Measurements from ENCODE around the gene OSBPL7.
A peak's percentile ranks its signal among the peaks of the same experiment; 100 is the strongest.
"Not testable (repeated sequence)": the region's sequence is repeated elsewhere in the genome, so short reads cannot be mapped to it uniquely, and the experiment has no call there.

The OSBPL7 gene

GRCh38 chr17:47801176-47801765 lies 20.3 kb downstream of the OSBPL7 start:
- Histone ChIP-seq H3K9me3 (ENCODE audit: control insufficient read depth, insufficient read depth, low read length) (no peaks in the 10 kb centered on the region), H3K36me3 (ENCODE audit: insufficient read depth, low read length) (no peaks in the 10 kb centered on the region), H3K4me1 (ENCODE audit: insufficient read depth, low read length) (no peaks in the 10 kb centered on the region), H3K9ac (ENCODE audit: low read depth, low read length) (no peak overlapping the region)

- H3K9ac ChIP-seq (ENCODE audit: low read depth, low read length), result no peak overlapping the region
- H3K36me3 ChIP-seq (ENCODE audit: insufficient read depth, low read length), result no peaks in the 10 kb centered on the region
- no peaks in the 10 kb centered on the region for H3K4me1 ChIP-seq (ENCODE audit: insufficient read depth, low read length)
- H3K9me3 ChIP-seq (ENCODE audit: control insufficient read depth, insufficient read depth, low read length), result no peaks in the 10 kb centered on the region
Observed at GRCh38 chr17:47800686-47801085, 20.9 kb downstream of the OSBPL7 start.

GRCh38 chr17:47797797-47798196 lies 23.8 kb downstream of the OSBPL7 start:
- Histone ChIP-seq H3K9ac (ENCODE audit: low read depth, low read length) (no peak overlapping the region), H3K4me1 (ENCODE audit: insufficient read depth, low read length) (no peaks in the 10 kb centered on the region)

GRCh38 chr17:47792979-47793378 lies 28.6 kb downstream of the OSBPL7 start:
- Histone ChIP-seq H3K9ac (ENCODE audit: low read depth, low read length) (no peak overlapping the region), H3K36me3 (ENCODE audit: insufficient read depth, low read length) (no peaks in the 10 kb centered on the region), H3K4me1 (ENCODE audit: insufficient read depth, low read length) (no peaks in the 10 kb centered on the region), H3K9me3 (ENCODE audit: control insufficient read depth, insufficient read depth, low read length) (no peaks in the 10 kb centered on the region)

More at GRCh38 chr17:47797797-47798196, 23.8 kb downstream of the OSBPL7 start:
- H3K9me3 ChIP-seq (ENCODE audit: control insufficient read depth, insufficient read depth, low read length), result no peaks in the 10 kb centered on the region
- H3K36me3 ChIP-seq (ENCODE audit: insufficient read depth, low read length), result no peaks in the 10 kb centered on the region

GRCh38 chr17:47792457-47792856 lies 29.1 kb downstream of the OSBPL7 start:
- H3K9me3 ChIP-seq (ENCODE audit: control insufficient read depth, insufficient read depth, low read length), result no peaks in the 10 kb centered on the region
- no peaks in the 10 kb centered on the region for H3K4me1 ChIP-seq (ENCODE audit: insufficient read depth, low read length)
- H3K9ac ChIP-seq (ENCODE audit: low read depth, low read length), result no peak overlapping the region
- no peaks in the 10 kb centered on the region for H3K36me3 ChIP-seq (ENCODE audit: insufficient read depth, low read length)

GRCh38 chr17:47791025-47791424 lies 30.6 kb downstream of the OSBPL7 start:
- no peaks in the 10 kb centered on the region for H3K9me3 ChIP-seq (ENCODE audit: control insufficient read depth, insufficient read depth, low read length)
- no peak overlapping the region for H3K9ac ChIP-seq (ENCODE audit: low read depth, low read length)
- no peaks in the 10 kb centered on the region for H3K4me1 ChIP-seq (ENCODE audit: insufficient read depth, low read length)
- H3K36me3 ChIP-seq (ENCODE audit: insufficient read depth, low read length), result no peaks in the 10 kb centered on the region

GRCh38 chr17:47789611-47790561 lies 31.7 kb downstream of the OSBPL7 start:
- no peaks in the 10 kb centered on the region for H3K4me1 ChIP-seq (ENCODE audit: insufficient read depth, low read length)
- H3K36me3 ChIP-seq (ENCODE audit: insufficient read depth, low read length), result no peaks in the 10 kb centered on the region
- H3K9me3 ChIP-seq (ENCODE audit: control insufficient read depth, insufficient read depth, low read length), result no peaks in the 10 kb centered on the region
- peak overlapping the region; percentile 69 for H3K9ac ChIP-seq (ENCODE audit: low read depth, low read length)

- Histone ChIP-seq H3K36me3 (ENCODE audit: insufficient read depth, low read length) (no peaks in the 10 kb centered on the region), H3K9me3 (ENCODE audit: control insufficient read depth, insufficient read depth, low read length) (no peaks in the 10 kb centered on the region), H3K4me1 (ENCODE audit: insufficient read depth, low read length) (no peaks in the 10 kb centered on the region), H3K9ac (ENCODE audit: low read depth, low read length) (no peak overlapping the region)
Observed at GRCh38 chr17:47785538-47786123, 36.0 kb downstream of the OSBPL7 start.

GRCh38 chr17:47781397-47781796 lies 40.2 kb downstream of the OSBPL7 start:
- Histone ChIP-seq H3K36me3 (ENCODE audit: insufficient read depth, low read length) (no peaks in the 10 kb centered on the region), H3K9ac (ENCODE audit: low read depth, low read length) (no peak overlapping the region), H3K4me1 (ENCODE audit: insufficient read depth, low read length) (no peaks in the 10 kb centered on the region), H3K9me3 (ENCODE audit: control insufficient read depth, insufficient read depth, low read length) (no peaks in the 10 kb centered on the region)

GRCh38 chr17:47778184-47778635 lies 43.4 kb downstream of the OSBPL7 start:
- H3K36me3 ChIP-seq (ENCODE audit: insufficient read depth, low read length), result no peaks in the 10 kb centered on the region
- H3K9ac ChIP-seq (ENCODE audit: low read depth, low read length), result no peak overlapping the region
- no peaks in the 10 kb centered on the region for H3K4me1 ChIP-seq (ENCODE audit: insufficient read depth, low read length)
- no peaks in the 10 kb centered on the region for H3K9me3 ChIP-seq (ENCODE audit: control insufficient read depth, insufficient read depth, low read length)

- H3K9ac ChIP-seq (ENCODE audit: low read depth, low read length), result no peak overlapping the region
- no peaks in the 10 kb centered on the region for H3K36me3 ChIP-seq (ENCODE audit: insufficient read depth, low read length)
- no peaks in the 10 kb centered on the region for H3K4me1 ChIP-seq (ENCODE audit: insufficient read depth, low read length)
- H3K9me3 ChIP-seq (ENCODE audit: control insufficient read depth, insufficient read depth, low read length), result no peaks in the 10 kb centered on the region
Observed at GRCh38 chr17:47776330-47777197, 45.0 kb downstream of the OSBPL7 start.

GRCh38 chr17:47774987-47775580 lies 46.5 kb downstream of the OSBPL7 start:
- Histone ChIP-seq H3K4me1 (ENCODE audit: insufficient read depth, low read length) (no peaks in the 10 kb centered on the region), H3K36me3 (ENCODE audit: insufficient read depth, low read length) (no peaks in the 10 kb centered on the region), H3K9me3 (ENCODE audit: control insufficient read depth, insufficient read depth, low read length) (no peaks in the 10 kb centered on the region), H3K9ac (ENCODE audit: low read depth, low read length) (no peak overlapping the region)

- Histone ChIP-seq H3K9ac (ENCODE audit: low read depth, low read length) (no peak overlapping the region), H3K36me3 (ENCODE audit: insufficient read depth, low read length) (no peaks in the 10 kb centered on the region), H3K4me1 (ENCODE audit: insufficient read depth, low read length) (no peaks in the 10 kb centered on the region), H3K9me3 (ENCODE audit: control insufficient read depth, insufficient read depth, low read length) (no peaks in the 10 kb centered on the region)
Observed at GRCh38 chr17:47774331-47774730, 47.3 kb downstream of the OSBPL7 start.

- not testable (repeated sequence) for H3K36me3 ChIP-seq (ENCODE audit: insufficient read depth, low read length); H3K9me3 ChIP-seq (ENCODE audit: control insufficient read depth, insufficient read depth, low read length)
Observed at GRCh38 chr17:47773649-47774048, 47.9 kb downstream of the OSBPL7 start.

More at GRCh38 chr17:47773649-47774048, 47.9 kb downstream of the OSBPL7 start:
- not testable (repeated sequence) for H3K4me1 ChIP-seq (ENCODE audit: insufficient read depth, low read length); H3K9ac ChIP-seq (ENCODE audit: low read depth, low read length)

All from ES-I3 (cell line).